Measurements from ENCODE around the gene AQP12B. TPM values are rescaled to one million over a fixed set of nuclear protein-coding genes. Genes with fewer than 3 reads are reported as not detected.

Gene AQP12B
- total and polyA plus RNA-seq, 2 of the 8 experiments (the other 6 are each of a cell fraction or from before 2014, with no cell fraction given): not detected

DNA sequence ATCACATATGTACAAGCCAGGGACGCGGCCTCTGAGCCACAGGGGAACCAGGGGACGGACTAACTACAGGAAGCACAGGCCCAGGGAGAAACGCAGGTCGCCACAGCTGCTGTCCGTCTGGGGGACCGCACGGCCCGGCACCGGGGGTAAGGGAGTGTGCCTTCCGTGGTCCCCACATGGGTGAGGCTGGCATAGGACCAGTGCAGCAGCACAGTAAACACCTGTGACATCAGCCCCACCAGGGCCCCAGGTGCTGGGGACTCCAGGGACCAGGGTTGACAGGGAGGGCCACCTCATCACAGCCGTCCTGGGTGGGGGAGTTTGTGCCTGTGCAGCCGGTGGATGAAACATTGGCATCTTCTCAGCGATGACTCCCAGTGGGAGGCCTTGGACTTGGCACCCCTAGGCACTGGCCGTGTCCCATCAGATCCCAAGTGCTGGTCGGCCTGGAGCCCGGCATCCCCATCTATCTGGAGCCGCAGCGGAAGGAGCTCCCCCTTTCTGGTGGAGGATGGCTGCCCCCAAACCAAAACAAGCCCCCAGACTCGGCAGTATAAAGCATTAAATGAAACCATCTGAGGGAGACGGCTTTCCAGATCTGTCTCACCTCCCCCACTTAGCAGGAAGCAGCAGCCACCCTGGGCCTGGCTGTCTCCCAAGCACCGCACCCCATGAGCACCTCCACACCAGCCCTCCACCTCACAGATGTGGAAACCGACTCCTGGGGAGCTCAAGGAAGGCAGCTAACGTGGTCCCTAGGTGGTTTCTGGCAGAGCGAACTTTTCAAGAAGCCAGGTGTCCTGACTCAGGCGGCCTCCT is 31.5 kb upstream of the AQP12B start:
- Histone ChIP-seq H2AFZ (ENCODE audit: low read length) (no peak overlapping the region), H2BK120ac (replicated peaks; ENCODE audit: low read depth, low read length) (no peak overlapping the region), H2BK15ac (ENCODE audit: low read length) (no peak overlapping the region), H4K91ac (replicated peaks; ENCODE audit: insufficient read length, low read length) (no peak overlapping the region), H2BK20ac (ENCODE audit: low read length) (no peak overlapping the region), H4K20me1 (replicated peaks in 1 of 2; ENCODE audit: control insufficient read depth in 1 of 2, insufficient read depth in 2 of 2, low read length in 2 of 2) (peaks cover 9 to 15% of the 10 kb centered on the region in 2 experiments), H3K4ac (replicated peaks; ENCODE audit: insufficient read length, low read depth, low read length) (no peak overlapping the region), H3K36me3 (ENCODE audit: control insufficient read depth in 2 of 4, insufficient read depth in 4 of 4, low read length in 3 of 4) (peaks cover 8 to 33% (median 17%) of the 10 kb centered on the region in 4 experiments), H3K4me3 (ENCODE audit: extremely low read depth in 1 of 4, insufficient read depth in 2 of 4, low read depth in 3 of 4, low read length in 4 of 4) (no peak overlapping the region), H3K4me2 (ENCODE audit: insufficient read depth in 1 of 2, low read depth in 2 of 2, low read length in 2 of 2) (no peak overlapping the region), H3K4me1 (replicated peaks in 1 of 4; ENCODE audit: control insufficient read depth in 3 of 4, insufficient read depth in 4 of 4, low read length in 3 of 4) (no peaks in the 10 kb centered on the region; a peak in 1 of 7 replicates), H3K9me3 (ENCODE audit: insufficient read depth in 2 of 2, low read depth in 1 of 2, low read length in 1 of 2) (no peaks in the 10 kb centered on the region), H3K23ac (ENCODE audit: insufficient read length) (no peak overlapping the region), H3K23me2 (ENCODE audit: low read depth, low read length) (no peaks in the 10 kb centered on the region), H3K27ac (ENCODE audit: low read depth, low read length) (no peak overlapping the region), H3K79me2 (ENCODE audit: control insufficient read depth in 1 of 2, insufficient read depth in 2 of 2, low read length in 2 of 2) (no peaks in the 10 kb centered on the region), H3K27me3 (replicated peaks in 1 of 4; ENCODE audit: control insufficient read depth in 3 of 4, extremely low read depth in 1 of 4, insufficient read depth in 3 of 4, low read length in 3 of 4) (no peaks in the 10 kb centered on the region), H3K9ac (replicated peaks in 1 of 4; ENCODE audit: extremely low read depth in 1 of 4, low read depth in 3 of 4, low read length in 3 of 4) (no peak overlapping the region), H3K56ac (replicated peaks; ENCODE audit: insufficient read length, low read depth, low read length) (no peak overlapping the region), H4K5ac (ENCODE audit: insufficient read length, low read depth, low read length) (no peak overlapping the region), H2AK5ac (ENCODE audit: low read depth, low read length) (no peak overlapping the region), H2BK12ac (ENCODE audit: low read depth, low read length) (no peak overlapping the region), H2BK5ac (ENCODE audit: low read depth, low read length) (no peak overlapping the region), H3K14ac (ENCODE audit: insufficient read length) (no peak overlapping the region), H4K8ac (ENCODE audit: extremely low read depth, insufficient read depth, low read length) (peak overlapping the region; percentile 14; the same call in 1 of the 2 replicates), H3K79me1 (ENCODE audit: low read depth, low read length) (no peaks in the 10 kb centered on the region), H3K18ac (ENCODE audit: extremely low read depth, low read length) (no peak overlapping the region)
- WGBS, 2 experiments (ENCODE audit: extremely low coverage in 1 of 2, insufficient coverage in 1 of 2, insufficient read length in 1 of 2, insufficient replicate concordance in 2 of 2, low coverage in 1 of 2, low lambda C conversion rate in 2 of 2, missing lambda C conversion rate in 1 of 2): 92% methylated on average over 24 of the region's 26 CpGs; no CpG with 5 or more reads in 1 of the 2 experiments
- CTCF ChIA-PET (ENCODE audit: partially characterized antibody): interaction anchor here (0.9 to 1.7 kb wide), 4 partner anchors 10 to 238 kb away, joined by 3 to 7 read pairs (median 3); no protein-coding TSS in a partner anchor
- POLR2A ChIA-PET (ENCODE audit: partially characterized antibody): interaction anchor here (1.3 to 3.4 kb wide), 10 partner anchors 11 to 94 kb away, joined by 3 to 19 read pairs (median 6); no protein-coding TSS in a partner anchor
- no peak for FAIRE-seq
- DNase-seq (ENCODE audit: low read depth in 1 of 2, low spot score in 2 of 2): no peak
- TF ChIP-seq FOSL1 (IDR thresholded peaks at IDR 0.05; ENCODE audit: insufficient read depth, low read depth, low read length) (no peak), SIN3A (conservative IDR thresholded peaks at IDR 0.05 in 1 of 2, IDR thresholded peaks at IDR 0.05 in 1 of 2; ENCODE audit: low read depth in 1 of 2, low read length in 2 of 2) (no peak), CEBPB (IDR thresholded peaks at IDR 0.05; ENCODE audit: low read depth, low read length) (no peak), SIRT6 (IDR thresholded peaks at IDR 0.05; ENCODE audit: low read length) (no peak), SAP30 (IDR thresholded peaks at IDR 0.05; ENCODE audit: insufficient read depth, insufficient replicate concordance, low read length) (no peak), KDM4A (IDR thresholded peaks at IDR 0.05; ENCODE audit: low read depth, low read length, severe bottlenecking) (no peak), HDAC2 (IDR thresholded peaks at IDR 0.05; ENCODE audit: borderline replicate concordance in 1 of 2, low read depth in 2 of 2, low read length in 2 of 2) (no peak), EZH2 (IDR thresholded peaks at IDR 0.05; ENCODE audit: low read depth, low read length, severe bottlenecking) (no peak)
- TF ChIP-seq, protein P1, sequence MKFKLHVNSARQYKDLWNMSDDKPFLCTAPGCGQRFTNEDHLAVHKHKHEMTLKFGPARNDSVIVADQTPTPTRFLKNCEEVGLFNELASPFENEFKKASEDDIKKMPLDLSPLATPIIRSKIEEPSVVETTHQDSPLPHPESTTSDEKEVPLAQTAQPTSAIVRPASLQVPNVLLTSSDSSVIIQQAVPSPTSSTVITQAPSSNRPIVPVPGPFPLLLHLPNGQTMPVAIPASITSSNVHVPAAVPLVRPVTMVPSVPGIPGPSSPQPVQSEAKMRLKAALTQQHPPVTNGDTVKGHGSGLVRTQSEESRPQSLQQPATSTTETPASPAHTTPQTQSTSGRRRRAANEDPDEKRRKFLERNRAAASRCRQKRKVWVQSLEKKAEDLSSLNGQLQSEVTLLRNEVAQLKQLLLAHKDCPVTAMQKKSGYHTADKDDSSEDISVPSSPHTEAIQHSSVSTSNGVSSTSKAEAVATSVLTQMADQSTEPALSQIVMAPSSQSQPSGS (IDR thresholded peaks at IDR 0.05; ENCODE audit: low read length): no peak
